ENCODE results near the gene CLINT1. TPM values are rescaled to one million over a fixed set of nuclear protein-coding genes. Genes with fewer than 3 reads are reported as not detected.

Gene CLINT1
- total RNA-seq, 4 donors from 2014 or later = 112 to 220 (median 136) TPM

DNA sequence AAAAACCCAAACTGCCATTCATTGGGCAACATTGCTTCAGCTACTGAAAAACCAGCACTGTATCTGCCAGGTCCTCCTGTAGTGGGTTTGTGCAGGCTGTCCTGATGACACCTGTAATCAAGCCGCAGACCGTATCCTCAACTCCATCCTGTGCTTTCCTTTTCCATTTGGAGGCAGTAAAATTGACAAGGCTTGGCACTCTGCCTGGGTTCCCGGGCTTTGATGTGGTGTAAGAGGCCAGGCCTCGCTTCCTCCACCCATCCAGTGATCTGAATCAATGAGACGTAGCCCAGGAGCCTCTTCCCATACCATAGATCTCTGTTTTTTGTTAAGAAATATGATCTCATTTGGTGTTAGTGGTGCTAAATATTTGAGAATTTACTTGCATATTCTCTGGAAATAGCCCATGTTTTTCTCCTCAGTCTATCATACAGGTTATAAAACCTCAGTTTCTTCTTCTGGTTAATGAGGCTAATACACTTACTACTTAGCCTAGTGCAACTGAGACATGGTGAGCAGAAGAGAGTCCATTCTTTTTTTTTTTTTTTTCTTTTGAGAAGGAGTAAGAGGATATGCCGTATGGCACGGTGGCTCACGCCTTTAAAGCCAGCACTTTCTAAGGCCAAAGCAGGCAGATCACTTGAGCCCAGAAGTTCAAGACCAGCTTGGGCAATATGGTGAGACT, 80.7 kb downstream of the CLINT1 start:
- H3K27ac ChIP-seq = no peak overlapping the region
- TF ChIP-seq POLR2A (IDR thresholded peaks at IDR 0.05) (no peak), POLR2AphosphoS5 (IDR thresholded peaks at IDR 0.05) (no peak), EP300 (IDR thresholded peaks at IDR 0.05) (no peak)
- TF ChIP-seq, protein P1, sequence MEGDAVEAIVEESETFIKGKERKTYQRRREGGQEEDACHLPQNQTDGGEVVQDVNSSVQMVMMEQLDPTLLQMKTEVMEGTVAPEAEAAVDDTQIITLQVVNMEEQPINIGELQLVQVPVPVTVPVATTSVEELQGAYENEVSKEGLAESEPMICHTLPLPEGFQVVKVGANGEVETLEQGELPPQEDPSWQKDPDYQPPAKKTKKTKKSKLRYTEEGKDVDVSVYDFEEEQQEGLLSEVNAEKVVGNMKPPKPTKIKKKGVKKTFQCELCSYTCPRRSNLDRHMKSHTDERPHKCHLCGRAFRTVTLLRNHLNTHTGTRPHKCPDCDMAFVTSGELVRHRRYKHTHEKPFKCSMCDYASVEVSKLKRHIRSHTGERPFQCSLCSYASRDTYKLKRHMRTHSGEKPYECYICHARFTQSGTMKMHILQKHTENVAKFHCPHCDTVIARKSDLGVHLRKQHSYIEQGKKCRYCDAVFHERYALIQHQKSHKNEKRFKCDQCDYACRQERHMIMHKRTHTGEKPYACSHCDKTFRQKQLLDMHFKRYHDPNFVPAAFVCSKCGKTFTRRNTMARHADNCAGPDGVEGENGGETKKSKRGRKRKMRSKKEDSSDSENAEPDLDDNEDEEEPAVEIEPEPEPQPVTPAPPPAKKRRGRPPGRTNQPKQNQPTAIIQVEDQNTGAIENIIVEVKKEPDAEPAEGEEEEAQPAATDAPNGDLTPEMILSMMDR (IDR thresholded peaks at IDR 0.05) = no peak
- no peaks in the 10 kb centered on the region for H3K4me1 ChIP-seq
- 49% methylated on average over 8 of the region's 8 CpGs for WGBS
- no peak overlapping the region for H3K4me3 ChIP-seq
- H3K27me3 ChIP-seq = no peaks in the 10 kb centered on the region
- DNase-seq (ENCODE audit: low spot score in 2 of 2) = no peak
- no peaks in the 10 kb centered on the region for H3K9me3 ChIP-seq
- no peaks in the 10 kb centered on the region for H3K36me3 ChIP-seq

- Histone ChIP-seq H3K4me1 (peaks cover 9% of the 10 kb centered on the region), H3K36me3 (no peaks in the 10 kb centered on the region), H3K4me3 (no peak overlapping the region), H3K27me3 (no peaks in the 10 kb centered on the region), H3K9me3 (no peaks in the 10 kb centered on the region), H3K27ac (no peak overlapping the region)
- DNase-seq (ENCODE audit: low spot score in 2 of 2) = no peak
- WGBS = 81% methylated on average over 9 of the region's 10 CpGs
- TF ChIP-seq EP300 (IDR thresholded peaks at IDR 0.05) (no peak), POLR2AphosphoS5 (IDR thresholded peaks at IDR 0.05) (no peak), POLR2A (IDR thresholded peaks at IDR 0.05) (no peak)
- TF ChIP-seq, protein P1 (IDR thresholded peaks at IDR 0.05) = no peak
Measured at GRCh38 chr5:157772127-157772526, 86.8 kb downstream of the CLINT1 start.

GRCh38 chr5:157770665-157771064, 88.3 kb downstream of the CLINT1 start:
- no peak for DNase-seq (ENCODE audit: low spot score in 2 of 2)

GRCh38 chr5:157767689-157768088, 91.3 kb downstream of the CLINT1 start:
- 57% methylated on average over 3 of the region's 3 CpGs for WGBS
- no peaks in the 10 kb centered on the region for H3K36me3 ChIP-seq
- no peak overlapping the region for H3K27ac ChIP-seq
- no peaks in the 10 kb centered on the region for H3K9me3 ChIP-seq
- DNase-seq (ENCODE audit: low spot score in 2 of 2) = no peak
- H3K4me1 ChIP-seq = peaks cover 9% of the 10 kb centered on the region
- no peak overlapping the region for H3K4me3 ChIP-seq
- H3K27me3 ChIP-seq = no peaks in the 10 kb centered on the region
- TF ChIP-seq EP300 (IDR thresholded peaks at IDR 0.05) = no peak

More at GRCh38 chr5:157770665-157771064, 88.3 kb downstream of the CLINT1 start:
- Histone ChIP-seq H3K9me3 (no peaks in the 10 kb centered on the region), H3K27ac (no peak overlapping the region), H3K4me3 (no peak overlapping the region), H3K27me3 (no peaks in the 10 kb centered on the region), H3K4me1 (peaks cover 9% of the 10 kb centered on the region), H3K36me3 (no peaks in the 10 kb centered on the region)
- no peak for TF ChIP-seq POLR2AphosphoS5 (IDR thresholded peaks at IDR 0.05)
- TF ChIP-seq POLR2A (IDR thresholded peaks at IDR 0.05) = no peak
- TF ChIP-seq, protein P1 (IDR thresholded peaks at IDR 0.05) = no peak
- TF ChIP-seq EP300 (IDR thresholded peaks at IDR 0.05) = no peak
- 94% methylated on average over 4 of the region's 4 CpGs for WGBS

DNA sequence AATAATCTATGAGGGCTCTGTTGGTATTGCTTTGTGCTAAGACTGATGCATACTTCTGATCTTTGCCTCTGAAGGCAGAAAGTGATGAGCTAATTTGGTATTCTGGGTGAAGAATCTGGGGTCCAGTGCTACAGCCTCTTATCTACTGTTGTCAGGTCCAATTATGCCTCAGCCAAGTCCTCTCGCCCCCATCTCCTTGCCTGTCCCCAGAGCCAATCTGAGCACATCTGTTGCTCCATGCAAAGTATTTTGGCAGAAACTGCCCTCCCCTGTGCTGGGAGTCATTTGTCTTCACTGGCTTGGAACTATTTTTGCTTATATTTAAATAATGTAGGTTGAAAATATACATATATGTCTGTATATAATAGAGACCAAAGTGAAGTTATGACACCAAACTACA, 92.0 kb downstream of the CLINT1 start:
- WGBS = 85% methylated on average over 1 of the region's 1 CpG
- peaks cover 13% of the 10 kb centered on the region for H3K4me1 ChIP-seq
- H3K27ac ChIP-seq = no peak overlapping the region
- no peaks in the 10 kb centered on the region for H3K27me3 ChIP-seq
- H3K4me3 ChIP-seq = no peak overlapping the region
- H3K9me3 ChIP-seq = no peaks in the 10 kb centered on the region
- no peaks in the 10 kb centered on the region for H3K36me3 ChIP-seq
- TF ChIP-seq EP300 (IDR thresholded peaks at IDR 0.05) = no peak
- TF ChIP-seq POLR2AphosphoS5 (IDR thresholded peaks at IDR 0.05) = no peak
- TF ChIP-seq POLR2A (IDR thresholded peaks at IDR 0.05) = no peak
- TF ChIP-seq, protein P1 (IDR thresholded peaks at IDR 0.05) = no peak
- DNase-seq (ENCODE audit: low spot score in 2 of 2) = no peak

Data from suprapubic skin (tissue), 4 donors.